Measurements from ENCODE around the gene MED22.
"Not testable (repeated sequence)": the region's sequence is repeated elsewhere in the genome, so short reads cannot be mapped to it uniquely, and the experiment has no call there.

MED22 gene

GRCh38 chr9:133304158-133304470 is 43.8 kb downstream of the MED22 start:
- no peak for TF ChIP-seq CTCF (IDR thresholded peaks at IDR 0.05; ENCODE audit: insufficient read depth, missing control alignments)
- FAIRE-seq = no peak
- DNase-seq (ENCODE audit: insufficient read length, low spot score) = no peak

GRCh38 chr9:133303266-133304157 is 44.4 kb downstream of the MED22 start:
- DNase-seq (ENCODE audit: insufficient read length, low spot score) (no peak), FAIRE-seq (no peak)
- no peak for TF ChIP-seq CTCF (IDR thresholded peaks at IDR 0.05; ENCODE audit: insufficient read depth, missing control alignments)

- TF ChIP-seq CTCF (IDR thresholded peaks at IDR 0.05; ENCODE audit: insufficient read depth, missing control alignments) = no peak
- no peak for FAIRE-seq
- no peak for DNase-seq (ENCODE audit: insufficient read length, low spot score)
Observed at GRCh38 chr9:133301253-133302230, 46.4 kb downstream of the MED22 start.

GRCh38 chr9:133299996-133300395 is 47.9 kb downstream of the MED22 start:
- DNase-seq (ENCODE audit: insufficient read length, low spot score); FAIRE-seq: not testable (repeated sequence)

- DNase-seq (ENCODE audit: insufficient read length, low spot score) (no peak), FAIRE-seq (no peak)
- no peak for TF ChIP-seq CTCF (IDR thresholded peaks at IDR 0.05; ENCODE audit: insufficient read depth, missing control alignments)
Observed at GRCh38 chr9:133294257-133294656, 53.7 kb downstream of the MED22 start.

GRCh38 chr9:133290751-133291302 is 57.1 kb downstream of the MED22 start:
- TF ChIP-seq CTCF (IDR thresholded peaks at IDR 0.05; ENCODE audit: insufficient read depth, missing control alignments) = no peak
- no peak for FAIRE-seq

More at GRCh38 chr9:133290751-133291302, 57.1 kb downstream of the MED22 start:
- no peak for DNase-seq (ENCODE audit: insufficient read length, low spot score)
